GM18520 (cell line): ENCODE data around the gene TRPM4.
"Not testable (repeated sequence)": the region's sequence is repeated elsewhere in the genome, so short reads cannot be mapped to it uniquely, and the experiment has no call there.

Experiments used
- ATAC-seq: cut with Tn5 transposase; IDR thresholded peaks from one replicate; pipeline ENCODE4 v1.9.1; 2021; ENCODE audit not compliant: unreplicated experiment

TRPM4 gene

DNA sequence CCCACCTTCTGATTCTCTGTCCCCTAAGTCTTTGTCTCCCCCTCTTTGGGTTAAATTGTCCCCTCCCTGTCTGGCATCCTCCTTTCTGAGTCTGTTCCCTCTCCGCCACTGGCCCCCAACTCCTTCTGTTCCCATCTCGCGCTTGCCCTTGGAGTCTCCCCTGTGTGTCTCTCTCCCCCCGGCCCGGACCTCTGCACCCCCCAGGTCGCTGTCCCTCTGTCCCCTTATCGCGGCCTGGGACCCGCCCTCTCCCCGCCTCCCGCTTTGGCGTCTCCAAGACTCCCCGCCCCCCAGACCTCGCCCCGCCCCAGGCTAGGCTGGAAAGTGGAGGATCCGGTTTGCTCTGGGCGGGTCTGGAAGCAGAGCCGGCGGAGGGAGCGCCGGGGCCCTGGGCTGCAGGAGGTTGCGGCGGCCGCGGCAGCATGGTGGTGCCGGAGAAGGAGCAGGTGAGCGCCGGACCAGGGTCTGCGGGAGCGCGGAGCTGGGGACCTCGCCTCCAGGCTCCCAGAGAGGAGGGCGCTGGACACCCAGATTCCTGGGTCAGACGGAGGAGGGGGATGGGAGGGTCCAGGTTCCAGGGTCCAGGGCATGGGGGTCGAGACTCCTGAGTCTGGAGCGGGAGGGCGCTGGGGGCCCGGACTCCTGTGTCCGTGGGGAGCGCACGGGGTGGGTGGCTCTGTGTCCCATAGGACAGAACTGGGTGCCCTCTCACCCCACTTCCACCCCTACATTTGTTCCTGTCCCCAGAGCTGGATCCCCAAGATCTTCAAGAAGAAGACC is at the start of gene TRPM4:
Gene TRPM4 (plus strand): TSS at position 348 of the 780 bp plus-strand sequence. CDS start 75 bp downstream, at position 423.
- no peak for ATAC-seq

DNA sequence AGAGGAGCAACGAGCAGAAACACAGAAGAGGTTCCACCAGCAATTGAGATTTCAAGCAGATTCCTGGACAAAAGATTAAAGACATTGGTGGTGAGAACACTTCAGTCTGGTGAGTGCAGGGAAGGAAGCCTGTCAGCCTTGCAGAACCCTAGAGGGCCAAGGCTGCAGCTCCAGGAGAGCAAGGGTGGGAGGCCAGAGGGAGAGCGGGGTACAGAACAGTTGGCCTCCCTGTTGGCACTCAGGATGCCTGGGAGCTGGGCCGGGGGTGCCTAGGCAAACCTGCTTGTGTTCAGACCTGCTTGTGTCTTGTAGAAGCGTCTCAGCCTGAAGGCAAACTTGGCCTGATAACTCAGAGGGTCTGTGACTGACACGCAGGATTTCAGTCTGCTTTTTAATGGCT is 48.5 kb upstream of the TRPM4 start:
- ATAC-seq, result no peak

DNA sequence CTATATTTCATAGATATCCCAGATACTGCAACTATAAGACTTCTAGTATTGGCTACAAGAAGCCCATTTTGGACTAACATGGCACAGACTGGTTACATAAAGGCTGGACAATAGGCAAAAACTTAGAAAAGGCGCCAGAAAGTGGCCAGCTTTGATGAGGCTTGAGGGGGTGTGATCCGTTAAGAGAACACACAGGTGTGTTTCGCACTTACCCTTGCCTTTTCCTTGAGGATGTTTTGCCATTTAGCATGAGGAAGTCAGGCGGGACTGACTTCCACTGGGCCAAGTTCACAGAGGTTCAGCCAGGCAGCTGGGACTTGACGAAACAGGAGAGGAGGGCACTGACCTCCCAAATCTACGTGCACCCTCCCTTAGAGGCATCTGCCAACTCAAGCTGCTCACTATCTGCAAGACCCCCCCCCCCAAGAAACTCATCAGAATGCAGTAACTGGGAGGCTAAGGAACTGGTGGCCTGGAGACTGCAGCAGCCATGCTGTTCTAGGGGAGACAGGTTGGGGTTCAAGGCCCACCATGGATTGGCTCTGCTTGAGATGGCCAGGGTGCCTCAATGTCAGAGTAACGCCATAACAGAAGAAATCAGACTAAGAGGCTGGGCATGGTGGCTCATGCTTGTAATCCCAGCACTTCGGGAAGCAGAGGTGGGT is 47.9 kb upstream of the TRPM4 start:
- no peak for ATAC-seq

DNA sequence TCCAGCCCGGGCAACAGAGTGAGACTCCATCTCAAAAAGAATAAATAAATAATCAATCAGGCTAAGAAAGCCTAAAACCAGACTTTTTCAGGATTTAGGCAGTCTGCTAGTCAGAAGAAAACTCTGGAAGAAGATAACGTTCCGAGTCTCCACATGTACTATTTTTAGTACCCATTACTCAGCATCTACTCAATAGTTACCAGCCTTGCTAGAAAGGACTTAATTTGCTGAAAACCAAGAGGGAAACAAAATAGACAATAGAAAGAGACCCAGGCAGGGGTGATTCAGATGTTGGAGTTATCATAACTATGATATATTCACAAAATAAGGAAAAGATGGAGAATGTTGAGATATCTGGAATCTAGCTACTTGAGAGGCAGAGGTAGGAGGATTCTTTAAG is 47.0 kb upstream of the TRPM4 start:
- ATAC-seq, result no peak

DNA sequence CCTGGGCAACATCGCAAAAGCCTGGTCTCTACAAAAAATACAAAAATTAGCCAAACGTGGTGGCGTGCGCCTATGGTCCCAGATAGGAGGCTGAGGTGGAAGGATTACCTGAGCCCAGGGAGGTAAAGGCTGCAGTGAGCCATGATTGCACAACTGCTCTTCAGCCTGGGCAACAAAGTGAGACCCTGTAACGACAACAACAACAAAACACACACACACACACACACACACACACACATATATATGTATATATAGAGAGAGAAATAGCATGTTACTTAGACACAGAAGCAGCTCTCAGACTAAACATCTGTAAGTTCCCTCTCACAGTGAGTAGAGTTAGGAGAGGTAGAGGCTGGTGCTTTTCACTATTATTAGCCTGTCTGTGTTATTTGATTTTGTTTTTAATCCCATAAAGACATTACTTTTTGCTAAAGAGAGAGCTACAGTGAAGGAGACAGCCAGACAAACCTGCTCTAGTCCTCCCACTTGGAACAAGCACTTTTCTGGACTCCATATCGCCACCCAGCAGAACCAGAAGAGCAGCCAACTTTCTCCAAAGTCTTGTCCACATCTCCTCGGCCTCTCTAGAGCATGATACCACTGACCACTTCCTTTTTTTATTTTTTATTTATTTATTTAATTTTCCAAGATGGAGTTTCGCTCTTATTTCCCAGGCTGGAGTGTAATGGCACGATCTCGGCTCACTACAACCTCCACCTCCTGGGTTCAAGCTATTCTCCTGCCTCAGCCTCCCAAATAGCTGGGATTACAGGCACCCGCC is 46.2 kb upstream of the TRPM4 start:
- ATAC-seq, result no peak

DNA sequence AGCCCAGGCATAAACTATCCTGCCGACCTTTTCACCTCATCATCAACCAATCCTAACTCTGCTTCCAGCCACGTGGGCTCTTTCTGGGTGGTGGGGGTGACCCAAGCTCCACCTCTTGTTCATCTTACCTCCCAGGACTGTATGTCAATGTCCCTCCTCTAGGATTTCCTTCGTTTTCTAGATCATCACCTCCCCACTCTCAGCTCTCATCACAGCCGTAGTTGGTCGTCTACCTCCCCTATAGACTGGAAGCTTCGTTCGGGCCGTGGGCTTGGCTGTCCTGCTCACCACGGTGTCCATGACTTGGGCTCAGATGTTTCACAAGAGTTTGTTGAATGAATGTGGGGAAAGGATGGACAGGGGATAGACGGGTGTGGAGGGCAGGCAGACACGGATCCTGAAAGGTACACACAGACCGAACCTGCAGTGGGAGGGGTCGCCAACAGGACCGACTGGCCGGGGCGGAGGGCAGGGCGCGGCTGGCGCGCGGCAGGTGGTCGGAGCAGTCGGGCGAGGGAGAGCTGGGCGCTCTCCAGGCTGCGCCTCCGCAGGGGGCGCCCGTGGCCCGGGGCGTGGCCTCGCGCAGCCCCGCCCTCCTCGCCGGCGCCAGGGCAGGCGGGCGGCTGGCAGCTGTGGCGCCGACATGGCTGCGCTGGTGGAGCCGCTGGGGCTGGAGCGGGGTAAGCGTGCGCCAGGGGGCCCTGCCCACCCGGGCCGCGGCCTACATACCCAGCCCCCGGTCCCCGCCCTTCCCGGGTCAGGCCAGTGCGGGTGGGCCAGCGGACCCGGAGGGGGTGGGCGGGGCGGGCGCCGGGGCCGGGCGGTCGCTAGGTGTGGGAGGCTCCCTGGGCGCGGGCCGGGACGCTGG is 43.6 kb upstream of the TRPM4 start, which contains the start of gene LIN7B:
Gene LIN7B (plus strand): TSS at position 609 of the 868 bp plus-strand sequence. CDS start 35 bp downstream, at position 644.
- peak; percentile 40 for ATAC-seq

DNA sequence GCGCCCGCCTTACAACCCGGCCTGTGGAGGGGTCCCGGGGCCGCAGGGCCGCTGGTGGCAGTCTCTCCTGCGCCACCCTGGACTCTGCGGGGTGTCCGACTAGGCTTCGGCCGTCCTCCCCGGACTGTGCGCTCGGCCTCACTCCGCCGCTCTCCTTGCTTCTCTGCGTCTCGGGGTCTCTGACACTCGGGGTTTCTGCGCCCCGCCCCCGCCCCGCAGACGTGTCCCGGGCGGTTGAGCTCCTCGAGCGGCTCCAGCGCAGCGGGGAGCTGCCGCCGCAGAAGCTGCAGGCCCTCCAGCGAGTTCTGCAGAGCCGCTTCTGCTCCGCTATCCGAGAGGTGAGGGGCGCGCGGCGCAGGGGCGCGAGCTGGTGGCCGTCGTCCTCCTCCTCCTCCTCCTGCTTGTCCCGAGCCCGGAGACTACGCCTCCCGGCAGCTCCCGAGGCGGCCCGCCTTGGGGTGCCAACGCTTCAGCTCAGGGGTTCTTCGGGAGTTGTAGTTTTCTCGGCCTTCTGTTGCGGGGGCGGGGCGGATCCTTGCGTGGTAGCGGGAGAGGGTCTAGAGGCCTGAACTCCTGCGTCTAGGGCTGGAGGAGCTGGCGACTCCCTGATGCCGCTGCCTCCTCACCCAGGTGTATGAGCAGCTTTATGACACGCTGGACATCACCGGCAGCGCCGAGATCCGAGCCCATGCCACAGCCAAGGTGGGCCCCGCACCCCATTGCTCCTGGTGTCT is 42.8 kb upstream of the TRPM4 start:
- no peak for ATAC-seq

DNA sequence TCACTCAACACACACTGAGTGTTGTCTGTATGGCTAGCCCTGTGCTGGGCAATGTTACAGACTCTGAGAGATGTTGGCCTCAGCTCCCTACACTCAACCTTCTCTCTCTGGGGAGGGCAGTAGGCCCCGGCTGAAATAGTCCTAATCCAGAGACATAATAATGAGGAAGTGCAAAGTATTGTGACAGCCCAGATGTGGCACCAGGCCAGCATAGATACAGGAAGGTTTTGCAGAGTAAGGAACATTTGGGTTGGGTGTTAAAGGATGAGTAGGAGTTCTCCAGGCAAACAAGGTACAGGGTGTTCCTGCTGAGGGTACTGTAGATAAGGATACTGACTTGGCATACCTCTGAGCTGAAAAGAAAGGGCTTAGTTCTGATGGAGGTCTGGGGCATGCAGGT is 41.0 kb upstream of the TRPM4 start:
- ATAC-seq, result no peak

DNA sequence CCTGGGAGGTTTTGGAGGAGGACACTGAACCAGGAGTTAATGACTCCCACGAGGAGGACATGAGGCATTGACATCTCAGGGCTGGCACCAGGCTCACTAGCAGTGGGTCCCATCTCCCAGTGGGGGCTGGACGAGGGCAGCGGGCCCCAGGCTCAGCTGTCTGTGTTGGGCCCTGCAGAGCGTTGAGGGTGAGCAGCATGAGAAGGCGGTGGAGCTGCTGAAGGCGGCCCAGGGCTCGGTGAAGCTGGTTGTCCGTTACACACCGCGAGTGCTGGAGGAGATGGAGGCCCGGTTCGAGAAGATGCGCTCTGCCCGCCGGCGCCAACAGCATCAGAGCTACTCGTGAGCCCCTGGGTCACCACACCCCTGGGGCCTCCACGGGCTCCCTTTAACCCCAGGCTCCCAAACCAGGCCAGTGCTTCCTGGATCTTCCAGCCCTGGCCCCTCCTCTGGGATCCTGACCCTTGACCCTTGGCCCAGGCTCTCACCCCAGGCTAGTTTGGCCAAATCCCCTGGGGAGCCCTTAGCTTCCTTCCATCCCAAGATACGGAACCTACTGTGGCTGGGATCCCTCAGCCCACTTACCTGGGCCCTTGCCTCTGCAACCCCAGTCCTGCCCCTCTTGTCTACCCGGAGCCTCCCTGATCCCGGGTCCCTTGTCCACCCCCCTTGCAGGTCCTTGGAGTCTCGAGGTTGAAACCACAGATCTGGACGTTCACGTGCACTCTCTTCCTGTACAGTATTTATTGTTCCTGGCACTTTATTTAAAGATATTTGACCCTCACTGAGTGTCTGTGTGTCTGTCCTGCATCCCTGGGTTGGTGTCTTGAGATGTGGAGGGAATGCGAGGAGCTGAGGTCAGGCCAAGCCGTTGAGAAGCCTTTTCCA is 39.7 kb upstream of the TRPM4 start:
- ATAC-seq, result no peak

DNA sequence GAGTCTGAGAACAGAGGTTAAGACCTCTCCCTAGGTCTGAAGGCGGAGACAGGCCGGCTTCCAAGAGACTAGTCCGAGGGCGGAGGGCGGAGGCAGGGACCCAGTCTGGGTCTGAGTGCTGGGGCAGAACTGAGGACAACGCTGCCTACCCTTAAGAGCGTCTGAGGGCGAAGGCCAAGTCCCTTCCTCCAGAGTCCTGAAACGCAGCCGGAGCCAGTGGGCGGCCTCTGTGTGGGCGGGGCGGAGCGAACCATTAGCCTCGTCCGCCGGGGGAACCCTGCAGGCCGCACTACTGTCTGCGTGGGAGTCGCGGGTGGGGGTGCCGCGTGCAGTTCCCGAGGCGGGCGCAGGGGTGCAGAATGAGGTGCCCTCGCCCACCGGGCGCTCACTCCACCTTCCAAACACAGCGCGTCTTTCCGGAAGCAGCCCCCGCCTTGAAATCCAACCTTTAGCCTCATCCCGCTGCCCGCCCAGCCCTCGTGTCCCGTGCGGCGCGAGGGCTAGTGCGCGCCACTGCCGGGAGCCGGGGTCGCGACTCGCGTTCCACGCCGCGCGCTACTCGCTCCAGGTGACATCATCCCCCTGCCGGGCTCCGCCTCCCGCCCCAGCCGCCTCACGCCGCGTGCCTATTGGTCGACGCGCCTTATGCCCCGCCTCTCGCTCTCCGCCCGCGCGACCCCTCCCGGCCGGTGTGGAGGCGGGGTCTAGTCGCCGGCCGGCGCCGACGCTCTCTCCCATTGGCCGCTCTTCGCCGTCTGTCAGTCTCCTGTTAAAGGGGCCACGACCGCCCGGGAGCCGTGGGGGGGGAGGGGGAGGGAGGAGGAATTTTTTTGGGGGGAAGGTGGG is 38.8 kb upstream of the TRPM4 start, which contains the start of gene C19orf73:
Gene C19orf73 (minus strand): TSS at position 579 of the 846 bp plus-strand sequence. CDS start 121 bp downstream, at position 458.
- ATAC-seq, result peak; percentile 66

DNA sequence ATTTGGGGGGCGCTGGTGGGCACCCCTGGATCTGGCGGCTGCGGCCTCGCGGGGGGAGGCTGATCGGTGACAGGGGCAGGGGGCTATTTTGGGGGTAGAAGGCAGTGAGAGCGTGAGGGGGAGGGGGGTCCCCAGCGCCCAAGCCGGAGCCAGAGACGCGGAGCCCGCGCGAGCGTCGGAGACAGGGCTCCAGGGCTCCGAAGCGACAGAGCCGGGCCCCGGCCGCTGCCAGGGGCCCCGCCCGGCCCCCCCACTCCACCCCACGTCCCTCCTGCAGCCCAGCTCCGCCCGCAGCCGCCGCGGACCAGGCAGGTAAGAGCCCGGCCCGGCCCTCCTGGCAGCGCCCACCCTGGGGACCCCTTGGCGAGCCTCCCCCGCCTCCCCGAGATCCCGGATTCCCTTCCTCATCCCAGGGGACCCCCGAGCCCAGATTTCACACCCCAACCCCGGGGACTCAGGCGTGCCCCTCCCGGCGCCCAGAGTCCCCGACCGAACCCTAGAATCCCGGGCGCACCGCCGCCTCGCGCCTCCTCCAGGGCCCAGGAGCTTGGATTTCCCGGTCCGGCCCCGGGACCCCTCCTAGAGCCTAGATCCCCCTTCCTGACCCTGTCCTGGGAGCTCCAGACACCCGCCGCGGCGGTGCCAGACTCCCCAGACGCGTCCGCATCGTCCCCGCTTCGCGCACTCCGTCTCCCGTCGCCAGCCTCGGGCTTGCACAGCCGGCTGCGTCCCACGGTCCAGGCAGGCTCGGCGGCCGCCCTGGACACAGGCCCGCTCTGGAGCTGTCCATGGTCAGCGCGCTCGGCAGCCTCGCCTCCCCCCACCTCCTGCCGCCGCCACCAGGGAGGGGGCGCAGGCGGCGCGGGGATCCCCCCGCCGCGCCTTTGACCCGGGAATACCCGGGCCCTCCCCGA is 37.9 kb upstream of the TRPM4 start, which contains the start of gene PPFIA3:
Gene PPFIA3 (plus strand): TSS at position 134 of the 914 bp plus-strand sequence. CDS start 8,330 bp downstream, outside the sequence.
- ATAC-seq, result no peak

DNA sequence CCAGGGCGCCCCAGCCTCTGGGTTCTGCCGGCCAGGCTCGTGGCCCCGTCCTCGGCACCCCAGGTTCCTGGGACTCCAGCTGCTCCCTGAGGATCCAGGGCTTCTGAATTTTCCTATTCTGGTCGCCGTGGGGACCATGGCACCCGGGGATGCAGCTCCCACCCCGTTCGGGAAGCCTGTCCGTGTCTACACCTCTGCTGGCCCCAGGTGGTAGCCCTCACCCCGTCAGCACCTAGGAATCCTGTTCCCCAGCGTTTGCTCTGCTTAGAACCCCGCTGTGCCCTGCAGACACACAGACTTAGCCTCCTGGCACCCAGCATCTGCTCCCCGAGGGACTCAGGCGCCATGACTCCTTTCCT is 37.3 kb upstream of the TRPM4 start:
- ATAC-seq, result no peak

DNA sequence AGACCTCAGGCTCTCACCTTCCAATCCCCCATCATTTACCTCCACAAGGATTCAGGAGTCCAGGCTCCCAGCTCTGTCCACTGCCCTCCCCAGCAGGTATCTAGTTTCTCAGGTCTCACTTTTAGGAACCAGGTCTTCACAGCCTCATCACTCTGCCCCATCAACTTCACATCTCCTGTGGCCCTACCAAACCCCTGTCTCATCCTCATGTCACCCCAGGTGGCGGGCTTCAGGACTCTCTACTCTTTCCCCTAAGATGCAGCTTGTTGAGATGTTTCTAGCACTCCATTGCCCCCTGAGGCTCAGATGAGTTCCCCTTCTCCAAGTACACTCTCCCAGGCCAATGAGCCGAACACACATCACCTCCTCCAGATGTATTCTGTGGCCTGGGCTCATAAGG is 36.7 kb upstream of the TRPM4 start:
- ATAC-seq, result no peak

DNA sequence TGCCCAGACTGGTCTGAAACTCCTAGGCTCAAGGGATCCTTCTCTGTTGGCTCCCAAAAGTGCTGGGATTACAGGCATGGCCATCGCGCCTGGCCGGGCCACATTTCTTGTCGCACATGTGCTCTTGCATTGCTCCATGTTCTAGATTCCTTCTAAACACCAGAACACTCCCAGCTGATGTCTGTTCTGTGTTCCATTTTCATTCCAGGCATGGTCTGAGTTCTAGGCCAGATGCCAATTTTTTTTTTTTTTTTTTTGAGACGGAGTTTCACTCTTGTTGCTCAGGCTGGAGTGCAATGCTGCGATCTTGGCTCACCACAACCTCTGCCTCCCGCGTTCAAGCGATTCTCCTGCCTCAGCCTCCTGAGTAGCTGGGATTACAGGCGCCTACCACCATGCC is 35.8 kb upstream of the TRPM4 start:
- ATAC-seq, result not testable (repeated sequence)

DNA sequence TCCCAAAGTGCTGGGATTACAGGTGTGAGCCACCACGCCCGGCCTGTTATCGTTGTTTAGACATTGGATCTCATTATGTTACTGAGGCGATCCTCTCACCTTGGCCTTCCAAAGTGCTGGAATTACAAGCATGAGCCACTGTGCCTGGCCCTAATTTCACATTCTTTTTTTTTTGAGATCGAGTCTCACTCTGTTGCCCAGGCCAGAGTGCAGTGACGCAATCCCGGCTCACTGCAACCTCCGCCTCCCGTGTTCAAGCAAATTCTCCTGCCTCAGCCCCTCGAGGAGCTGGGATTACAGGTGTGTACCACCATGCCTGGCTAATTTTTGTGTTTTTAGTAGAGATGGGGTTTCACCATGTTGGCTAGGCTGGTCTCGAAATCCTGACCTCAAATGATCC is 34.3 kb upstream of the TRPM4 start:
- ATAC-seq, result not testable (repeated sequence)

DNA sequence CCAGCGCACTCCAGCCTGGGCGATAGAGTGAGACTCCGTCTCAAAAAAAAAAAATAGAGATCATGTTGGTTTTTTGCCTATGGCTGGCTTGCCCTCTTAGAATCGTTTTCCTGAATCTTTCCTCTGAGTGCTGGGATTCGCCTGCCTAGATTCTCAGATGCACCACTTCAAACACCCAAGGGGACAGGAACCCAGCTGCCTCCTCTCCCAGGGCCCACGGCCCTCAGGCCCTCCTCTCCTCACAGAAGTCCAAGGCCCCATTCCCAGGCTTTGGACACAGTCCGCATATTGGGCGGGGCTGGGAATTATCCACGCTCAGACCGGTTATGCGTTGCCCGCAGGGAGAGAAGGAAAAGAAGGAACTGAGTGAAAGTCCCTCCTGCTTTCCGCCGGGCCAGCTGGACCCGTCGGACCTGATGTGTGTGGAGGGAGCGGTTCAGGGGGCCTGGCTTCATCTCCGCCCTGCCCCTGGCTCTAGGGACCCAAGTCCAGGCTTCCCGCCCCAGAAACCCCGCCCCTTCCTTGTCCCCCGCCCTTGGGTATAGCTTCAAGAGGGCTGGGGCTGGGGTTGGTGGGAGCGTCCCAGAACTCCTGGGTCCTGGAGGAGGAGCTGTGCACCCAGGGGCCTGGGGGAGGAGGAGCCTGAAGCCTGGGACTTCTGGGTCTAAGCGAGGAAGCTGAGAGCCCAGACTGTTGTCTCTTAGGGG is 32.4 kb upstream of the TRPM4 start:
- ATAC-seq, result no peak
